Measurements from ENCODE around the gene PRKAG3.

DNA sequence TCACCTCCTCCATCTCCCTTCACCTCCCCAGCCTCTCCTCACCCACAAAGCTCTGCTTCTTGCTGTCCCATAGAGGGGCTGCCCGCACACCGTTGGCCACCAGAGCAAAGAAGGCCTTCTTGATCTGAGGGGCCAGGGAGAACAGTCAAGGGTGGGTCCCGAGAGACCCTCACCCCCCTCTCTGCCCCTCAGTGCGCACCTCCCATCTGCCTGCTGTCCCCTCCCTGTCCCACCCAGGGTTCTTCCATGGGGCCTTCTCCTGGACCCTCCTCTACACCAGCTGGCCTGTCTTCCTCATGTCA lies 3.2 kb downstream of the PRKAG3 start:
- no peak for TF ChIP-seq EZH2 (IDR thresholded peaks at IDR 0.05; ENCODE audit: insufficient read depth, poor library complexity, severe bottlenecking)
- TF ChIP-seq EZH2phosphoT487 (IDR thresholded peaks at IDR 0.05; ENCODE audit: insufficient read depth, low read depth): no peak
